GM23338 (cell line): ENCODE data around the gene ANTXR2. TPM values are rescaled to one million over a fixed set of nuclear protein-coding genes. Genes with fewer than 3 reads are reported as not detected.

Experiments used
- ATAC-seq: fragments of 200-7000 bp; cut with Tn5 transposase; 3 replicates; pipeline ENCODE4 v1.9.1; 2020
- DNase-seq: peaks from one replicate; pipeline ENCODE4 v3.0.0-alpha.2; 2015; ENCODE audit warnings: low spot score
- H2AFZ ChIP-seq: fragments of 200-600 bp; sonication (generic); 2 replicates; pipeline ENCODE4 v1.8.0; 2016; ENCODE audit warnings: antibody characterized with exemption, mild to moderate bottlenecking, moderate library complexity
- H3F3A ChIP-seq: fragments of 200-600 bp; sonication (generic); replicated peaks from 2 replicates; pipeline ENCODE4 v1.8.0; 2017; ENCODE audit warnings: antibody characterized with exemption, mixed run types, low read depth
- H3K27ac ChIP-seq: fragments of 200-600 bp; sonication (generic); 2 replicates; pipeline ENCODE4 v1.6.1; 2016; ENCODE audit warnings: low read depth
- H3K27me3 ChIP-seq: fragments of 200-600 bp; sonication (generic); 2 replicates; pipeline ENCODE4 v1.8.0; 2016; ENCODE audit warnings: mild to moderate bottlenecking, mixed run types, moderate library complexity; ENCODE audit not compliant: insufficient read depth
- H3K36me3 ChIP-seq: fragments of 200-600 bp; sonication (generic); 2 replicates; pipeline ENCODE4 v1.8.0; 2016; ENCODE audit warnings: mild to moderate bottlenecking; ENCODE audit not compliant: insufficient read depth
- H3K4me1 ChIP-seq: fragments of 200-600 bp; sonication (generic); 2 replicates; pipeline ENCODE4 v1.8.0; 2016; ENCODE audit warnings: mild to moderate bottlenecking, moderate library complexity; ENCODE audit not compliant: insufficient read depth
- H3K4me2 ChIP-seq: fragments of 200-600 bp; sonication (generic); 2 replicates; pipeline ENCODE4 v1.7.1; 2017; ENCODE audit warnings: mixed run types
- H3K4me3 ChIP-seq: fragments of 200-600 bp; sonication (generic); 2 replicates; pipeline ENCODE4 v1.6.1; 2016; ENCODE audit warnings: mixed run types
- H3K79me2 ChIP-seq: fragments of 200-600 bp; sonication (generic); replicated peaks from 2 replicates; pipeline ENCODE4 v1.8.0; 2017; ENCODE audit warnings: mild to moderate bottlenecking; ENCODE audit not compliant: insufficient read depth
- H3K9me2 ChIP-seq: fragments of 200-600 bp; sonication (generic); 2 replicates; pipeline ENCODE4 v1.8.0; 2017; ENCODE audit not compliant: insufficient read depth
- H4K20me1 ChIP-seq: fragments of 200-600 bp; sonication (generic); replicated peaks from 2 replicates; pipeline ENCODE4 v1.8.0; 2017; ENCODE audit warnings: mild to moderate bottlenecking; ENCODE audit not compliant: insufficient read depth
- H3K27ac Mint-ChIP-seq: 2 replicates; pipeline ENCODE4 v1.8.0; 2020; ENCODE audit warnings: inconsistent platforms, mild to moderate bottlenecking, moderate library complexity, mixed read lengths
- H3K27me3 Mint-ChIP-seq: 3 replicates; pipeline ENCODE4 v1.8.0; 2022; ENCODE audit warnings: low read depth, mild to moderate bottlenecking, moderate library complexity, mixed read lengths, inconsistent platforms; ENCODE audit not compliant: insufficient read depth, poor library complexity
- H3K36me3 Mint-ChIP-seq: 3 replicates; pipeline ENCODE4 v1.8.0; 2021; ENCODE audit warnings: low read depth, mild to moderate bottlenecking, inconsistent platforms, moderate library complexity, mixed read lengths
- H3K4me1 Mint-ChIP-seq: 3 replicates; pipeline ENCODE4 v1.8.0; 2020; ENCODE audit warnings: mild to moderate bottlenecking, inconsistent platforms, mixed read lengths
- H3K4me3 Mint-ChIP-seq: 3 replicates; pipeline ENCODE4 v1.8.0; 2021; ENCODE audit warnings: moderate library complexity, mild to moderate bottlenecking, inconsistent platforms, mixed read lengths
- H3K9me3 Mint-ChIP-seq: 3 replicates; pipeline ENCODE4 v1.8.0; 2020; ENCODE audit warnings: moderate library complexity, mild to moderate bottlenecking, inconsistent platforms, mixed read lengths
- CREB1 ChIP-seq: fragments of 250-450 bp; sonication (Bioruptor Pico); IDR thresholded peaks from 2 replicates; pipeline ENCODE4 v1.5.0; 2020; ENCODE audit warnings: low read depth, mild to moderate bottlenecking, moderate library complexity
- CTCF ChIP-seq, 2 experiments: fragments of 200-600 bp in 1 of 2; sonication (generic) in 1 of 2; conservative IDR thresholded peaks; 2 replicates each; pipeline versions ENCODE4 v1.5.1 to v1.6.1; 2016 to 2017; ENCODE audit warnings: antibody characterized with exemption in 2 of 2, low read depth in 2 of 2, mild to moderate bottlenecking in 2 of 2, moderate library complexity in 1 of 2
- EZH2 ChIP-seq: fragments of 200-600 bp; sonication (generic); IDR thresholded peaks from one replicate; pipeline ENCODE4 v1.8.0; 2017; ENCODE audit warnings: antibody characterized with exemption, mild to moderate bottlenecking, low read depth; ENCODE audit not compliant: unreplicated experiment
- EZH2phosphoT487 ChIP-seq: fragments of 200-600 bp; sonication (generic); IDR thresholded peaks from one replicate; pipeline ENCODE4 v1.8.1; 2018; ENCODE audit warnings: antibody characterized with exemption; ENCODE audit not compliant: unreplicated experiment
- JUNB ChIP-seq: IDR thresholded peaks from one replicate; pipeline ENCODE4 v1.6.1; 2016; ENCODE audit warnings: antibody characterized with exemption; ENCODE audit not compliant: unreplicated experiment
- POLR2AphosphoS5 ChIP-seq: IDR thresholded peaks from 2 replicates; pipeline ENCODE4 v1.6.1; 2016; ENCODE audit warnings: antibody characterized with exemption, low read depth
- STAT1 ChIP-seq: IDR thresholded peaks from one replicate; pipeline ENCODE4 v1.6.1; 2016; ENCODE audit warnings: antibody characterized with exemption; ENCODE audit not compliant: unreplicated experiment
- ZNF114 ChIP-seq: fragments of 250-450 bp; sonication (Bioruptor Pico); IDR thresholded peaks from 2 replicates; pipeline ENCODE4 v1.5.0; 2020; ENCODE audit warnings: mild to moderate bottlenecking, moderate library complexity
- ZNF331 ChIP-seq: fragments of 250-450 bp; sonication (Bioruptor Pico); IDR thresholded peaks from 2 replicates; pipeline ENCODE4 v1.5.0; 2020; ENCODE audit warnings: low read depth, mild to moderate bottlenecking, moderate library complexity
- polyA plus RNA-seq: library from polyadenylated mRNA; unstranded; fragments of >200 nt; fragmentation: Nextera tagmentation; extraction: Ambion mirVana; gene quantifications from 2 replicates; pipeline ENCODE4 v1.2.1, GENCODE V29; 2016
- total RNA-seq: library from RNA; depleted of rRNA; stranded (reverse); fragments of >200 nt; shearing (Covaris generic); gene quantifications from 2 replicates; pipeline ENCODE4 v1.2.3, GENCODE V29; 2014
- TF ChIP-seq, protein P1 (sequence below): fragments of 250-450 bp; sonication (Bioruptor Pico); IDR thresholded peaks from 2 replicates; pipeline ENCODE4 v1.5.0; 2020; ENCODE audit warnings: mild to moderate bottlenecking, moderate library complexity

Gene ANTXR2
- total and polyA plus RNA-seq, 2 experiments from 2014 or later, result 2.0 to 5.3 TPM

DNA sequence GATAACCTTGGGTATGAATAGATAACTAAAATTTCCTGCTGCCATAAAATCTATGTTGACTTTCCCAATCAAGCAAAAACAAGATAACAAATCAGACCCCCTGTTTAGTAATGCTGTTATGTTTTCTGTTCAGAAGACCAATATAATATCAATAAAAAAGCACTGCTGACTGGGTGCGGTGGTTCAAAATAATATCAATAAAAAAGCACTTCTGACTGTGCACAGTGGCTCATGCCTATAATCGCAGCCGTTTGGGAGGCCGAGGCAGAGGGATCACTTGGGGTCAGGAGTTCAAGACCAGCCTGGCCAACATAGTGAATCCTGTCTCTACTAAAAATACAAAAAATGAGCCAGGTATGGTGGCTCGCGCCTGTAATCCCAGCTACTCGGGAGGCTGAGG is 36.7 kb downstream of the ANTXR2 start:
- no peaks in the 10 kb centered on the region for H3K4me1 ChIP-seq
- H4K20me1 ChIP-seq, result no peaks in the 10 kb centered on the region
- no peaks in the 10 kb centered on the region for H3K9me2 ChIP-seq
- H3F3A ChIP-seq, result no peaks in the 10 kb centered on the region
- no peaks in the 10 kb centered on the region for H3K36me3 ChIP-seq
- no peak for ATAC-seq
- Mint-ChIP-seq H3K9me3 (no peaks in the 10 kb centered on the region), H3K4me1 (no peaks in the 10 kb centered on the region), H3K36me3 (no peaks in the 10 kb centered on the region), H3K27me3 (no peaks in the 10 kb centered on the region), H3K4me3 (no peak overlapping the region), H3K27ac (no peak overlapping the region)
- H3K4me3 ChIP-seq, result no peak overlapping the region
- TF ChIP-seq ZNF331, result no peak
- no peak for TF ChIP-seq STAT1
- TF ChIP-seq CTCF (conservative IDR thresholded peaks at IDR 0.05; ENCODE audit: low read depth in 2 of 2), result no peak
- no peak for TF ChIP-seq POLR2AphosphoS5
- no peak for TF ChIP-seq CREB1
- TF ChIP-seq, protein P1, sequence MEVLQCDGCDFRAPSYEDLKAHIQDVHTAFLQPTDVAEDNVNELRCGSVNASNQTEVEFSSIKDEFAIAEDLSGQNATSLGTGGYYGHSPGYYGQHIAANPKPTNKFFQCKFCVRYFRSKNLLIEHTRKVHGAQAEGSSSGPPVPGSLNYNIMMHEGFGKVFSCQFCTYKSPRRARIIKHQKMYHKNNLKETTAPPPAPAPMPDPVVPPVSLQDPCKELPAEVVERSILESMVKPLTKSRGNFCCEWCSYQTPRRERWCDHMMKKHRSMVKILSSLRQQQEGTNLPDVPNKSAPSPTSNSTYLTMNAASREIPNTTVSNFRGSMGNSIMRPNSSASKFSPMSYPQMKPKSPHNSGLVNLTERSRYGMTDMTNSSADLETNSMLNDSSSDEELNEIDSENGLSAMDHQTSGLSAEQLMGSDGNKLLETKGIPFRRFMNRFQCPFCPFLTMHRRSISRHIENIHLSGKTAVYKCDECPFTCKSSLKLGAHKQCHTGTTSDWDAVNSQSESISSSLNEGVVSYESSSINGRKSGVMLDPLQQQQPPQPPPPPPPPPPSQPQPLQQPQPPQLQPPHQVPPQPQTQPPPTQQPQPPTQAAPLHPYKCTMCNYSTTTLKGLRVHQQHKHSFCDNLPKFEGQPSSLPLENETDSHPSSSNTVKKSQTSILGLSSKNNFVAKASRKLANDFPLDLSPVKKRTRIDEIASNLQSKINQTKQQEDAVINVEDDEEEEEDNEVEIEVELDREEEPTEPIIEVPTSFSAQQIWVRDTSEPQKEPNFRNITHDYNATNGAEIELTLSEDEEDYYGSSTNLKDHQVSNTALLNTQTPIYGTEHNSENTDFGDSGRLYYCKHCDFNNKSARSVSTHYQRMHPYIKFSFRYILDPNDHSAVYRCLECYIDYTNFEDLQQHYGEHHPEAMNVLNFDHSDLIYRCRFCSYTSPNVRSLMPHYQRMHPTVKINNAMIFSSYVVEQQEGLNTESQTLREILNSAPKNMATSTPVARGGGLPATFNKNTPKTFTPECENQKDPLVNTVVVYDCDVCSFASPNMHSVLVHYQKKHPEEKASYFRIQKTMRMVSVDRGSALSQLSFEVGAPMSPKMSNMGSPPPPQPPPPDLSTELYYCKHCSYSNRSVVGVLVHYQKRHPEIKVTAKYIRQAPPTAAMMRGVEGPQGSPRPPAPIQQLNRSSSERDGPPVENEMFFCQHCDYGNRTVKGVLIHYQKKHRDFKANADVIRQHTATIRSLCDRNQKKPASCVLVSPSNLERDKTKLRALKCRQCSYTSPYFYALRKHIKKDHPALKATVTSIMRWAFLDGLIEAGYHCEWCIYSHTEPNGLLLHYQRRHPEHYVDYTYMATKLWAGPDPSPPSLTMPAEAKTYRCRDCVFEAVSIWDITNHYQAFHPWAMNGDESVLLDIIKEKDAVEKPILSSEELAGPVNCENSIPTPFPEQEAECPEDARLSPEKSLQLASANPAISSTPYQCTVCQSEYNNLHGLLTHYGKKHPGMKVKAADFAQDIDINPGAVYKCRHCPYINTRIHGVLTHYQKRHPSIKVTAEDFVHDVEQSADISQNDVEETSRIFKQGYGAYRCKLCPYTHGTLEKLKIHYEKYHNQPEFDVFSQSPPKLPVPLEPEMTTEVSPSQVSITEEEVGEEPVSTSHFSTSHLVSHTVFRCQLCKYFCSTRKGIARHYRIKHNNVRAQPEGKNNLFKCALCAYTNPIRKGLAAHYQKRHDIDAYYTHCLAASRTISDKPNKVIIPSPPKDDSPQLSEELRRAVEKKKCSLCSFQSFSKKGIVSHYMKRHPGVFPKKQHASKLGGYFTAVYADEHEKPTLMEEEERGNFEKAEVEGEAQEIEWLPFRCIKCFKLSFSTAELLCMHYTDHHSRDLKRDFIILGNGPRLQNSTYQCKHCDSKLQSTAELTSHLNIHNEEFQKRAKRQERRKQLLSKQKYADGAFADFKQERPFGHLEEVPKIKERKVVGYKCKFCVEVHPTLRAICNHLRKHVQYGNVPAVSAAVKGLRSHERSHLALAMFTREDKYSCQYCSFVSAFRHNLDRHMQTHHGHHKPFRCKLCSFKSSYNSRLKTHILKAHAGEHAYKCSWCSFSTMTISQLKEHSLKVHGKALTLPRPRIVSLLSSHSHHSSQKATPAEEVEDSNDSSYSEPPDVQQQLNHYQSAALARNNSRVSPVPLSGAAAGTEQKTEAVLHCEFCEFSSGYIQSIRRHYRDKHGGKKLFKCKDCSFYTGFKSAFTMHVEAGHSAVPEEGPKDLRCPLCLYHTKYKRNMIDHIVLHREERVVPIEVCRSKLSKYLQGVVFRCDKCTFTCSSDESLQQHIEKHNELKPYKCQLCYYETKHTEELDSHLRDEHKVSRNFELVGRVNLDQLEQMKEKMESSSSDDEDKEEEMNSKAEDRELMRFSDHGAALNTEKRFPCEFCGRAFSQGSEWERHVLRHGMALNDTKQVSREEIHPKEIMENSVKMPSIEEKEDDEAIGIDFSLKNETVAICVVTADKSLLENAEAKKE (CRISPR knock-in tag), result no peak
- TF ChIP-seq JUNB, result no peak
- TF ChIP-seq ZNF114, result no peak
- no peak for TF ChIP-seq EZH2phosphoT487
- no peak for TF ChIP-seq EZH2
- no peak overlapping the region for H3K4me2 ChIP-seq
- no peaks in the 10 kb centered on the region for H3K27me3 ChIP-seq
- no peak overlapping the region for H2AFZ ChIP-seq
- H3K79me2 ChIP-seq, result no peaks in the 10 kb centered on the region
- DNase-seq, result no peak
- no peak overlapping the region for H3K27ac ChIP-seq
